PC-3 (cell line): ENCODE results near the gene KRTAP22-2. TPM values are rescaled to one million over a fixed set of nuclear protein-coding genes. Genes with fewer than 3 reads are reported as not detected.

Source experiments
- ATAC-seq: fragments of 200-7000 bp; cut with Tn5 transposase; 2 replicates; pipeline ENCODE4 v1.9.1; 2020; ENCODE audit warnings: mild to moderate bottlenecking, moderate library complexity
- BruUV-seq: library from RNA; stranded (reverse); fragments of 400-500 nt; replicated peaks from 2 replicates; lab custom pipeline; 2021; lab: Mats Ljungman, UMichigan
- CTCF ChIA-PET: fragments of 300-600 bp; sonication (Branson Sonifier 250); formaldehyde crosslinking; loops from one replicate; lab custom pipeline; 2022; ENCODE audit warnings: antibody characterized with exemption; lab: Charles Lee
- POLR2A ChIA-PET: fragments of 300-600 bp; sonication (Branson Sonifier 250); formaldehyde crosslinking; loops from one replicate; lab custom pipeline; 2022; ENCODE audit warnings: antibody characterized with exemption; ENCODE audit not compliant: unreplicated experiment; lab: Charles Lee
- DNase-seq: peaks from one replicate; pipeline ENCODE4 v3.0.0-alpha.2; 2015
- H2AFZ ChIP-seq: fragments of 300-600 bp; sonication (generic); 2 replicates; pipeline ENCODE4 v1.6.0; 2016; ENCODE audit warnings: antibody characterized with exemption, low read length
- H3F3A ChIP-seq: fragments of 300-600 bp; sonication (generic); one replicate; pipeline ENCODE4 v1.6.0; 2017; ENCODE audit warnings: antibody characterized with exemption, low read length, control low read depth, mild to moderate bottlenecking; ENCODE audit not compliant: unreplicated experiment
- H3K27ac ChIP-seq: fragments of 300-600 bp; sonication (generic); 2 replicates; pipeline ENCODE4 v1.5.1; 2016; ENCODE audit warnings: mild to moderate bottlenecking, low read length
- H3K27me3 ChIP-seq: fragments of 300-600 bp; sonication (generic); 2 replicates; pipeline ENCODE4 v1.6.1; 2016; ENCODE audit warnings: low read length, mixed read lengths
- H3K36me3 ChIP-seq: fragments of 300-600 bp; sonication (generic); 2 replicates; pipeline ENCODE4 v1.6.1; 2016; ENCODE audit warnings: low read depth, mixed run types, low read length, mixed read lengths
- H3K4me1 ChIP-seq: fragments of 300-600 bp; sonication (generic); 2 replicates; pipeline ENCODE4 v1.5.1; 2016; ENCODE audit warnings: low read length; ENCODE audit not compliant: insufficient read depth
- H3K4me2 ChIP-seq: fragments of 300-600 bp; sonication (generic); 2 replicates; pipeline ENCODE4 v1.6.0; 2016; ENCODE audit warnings: low read length
- H3K4me3 ChIP-seq: fragments of 300-600 bp; sonication (generic); 2 replicates; pipeline ENCODE4 v1.5.1; 2016; ENCODE audit warnings: mild to moderate bottlenecking, low read length, mixed read lengths
- H3K79me2 ChIP-seq: fragments of 300-600 bp; sonication (generic); 2 replicates; pipeline ENCODE4 v1.6.1; 2017; ENCODE audit warnings: low read length, mixed read lengths
- H3K9ac ChIP-seq: fragments of 300-600 bp; sonication (generic); 2 replicates; pipeline ENCODE4 v1.6.0; 2016; ENCODE audit warnings: mild to moderate bottlenecking, low read length
- H3K9me2 ChIP-seq: fragments of 300-600 bp; sonication (generic); replicated peaks from 2 replicates; pipeline ENCODE4 v1.6.1; 2016; ENCODE audit warnings: mixed run types, low read length, mixed read lengths
- H3K9me3 ChIP-seq: fragments of 300-600 bp; sonication (generic); 2 replicates; pipeline ENCODE4 v1.6.1; 2016; ENCODE audit warnings: low read length, mixed read lengths
- H4K20me1 ChIP-seq: fragments of 300-600 bp; sonication (generic); 2 replicates; pipeline ENCODE4 v1.6.1; 2016; ENCODE audit warnings: low read length, mixed read lengths
- EZH2 ChIP-seq: fragments of 300-600 bp; sonication (generic); IDR thresholded peaks from one replicate; pipeline ENCODE4 v1.6.1; 2017; ENCODE audit warnings: antibody characterized with exemption, mild to moderate bottlenecking, low read length; ENCODE audit not compliant: unreplicated experiment
- EZH2phosphoT487 ChIP-seq: fragments of 300-600 bp; sonication (generic); IDR thresholded peaks from 2 replicates; pipeline ENCODE4 v1.6.1; 2018; ENCODE audit warnings: mild to moderate bottlenecking, antibody characterized with exemption, low read length, borderline replicate concordance
- intact Hi-C: fragments of 100-400 bp; cut with micrococcal nuclease; formaldehyde crosslinking; loops from 2 replicates; pipeline ENCODE4 v1.9.0; 2023
- total RNA-seq: library from RNA; depleted of rRNA; stranded (reverse); fragments of >200 nt; gene quantifications from 2 replicates; pipeline ENCODE4 v1.2.3, GENCODE V29; 2014
- TF ChIP-seq, protein P1 (sequence below): fragments of 300-600 bp; sonication (generic); conservative IDR thresholded peaks from 2 replicates; pipeline ENCODE4 v1.5.1; 2017; ENCODE audit warnings: antibody characterized with exemption, low read depth, mild to moderate bottlenecking, low read length

Gene KRTAP22-2
- total RNA-seq, 1 experiment from 2014 or later = not detected

DNA sequence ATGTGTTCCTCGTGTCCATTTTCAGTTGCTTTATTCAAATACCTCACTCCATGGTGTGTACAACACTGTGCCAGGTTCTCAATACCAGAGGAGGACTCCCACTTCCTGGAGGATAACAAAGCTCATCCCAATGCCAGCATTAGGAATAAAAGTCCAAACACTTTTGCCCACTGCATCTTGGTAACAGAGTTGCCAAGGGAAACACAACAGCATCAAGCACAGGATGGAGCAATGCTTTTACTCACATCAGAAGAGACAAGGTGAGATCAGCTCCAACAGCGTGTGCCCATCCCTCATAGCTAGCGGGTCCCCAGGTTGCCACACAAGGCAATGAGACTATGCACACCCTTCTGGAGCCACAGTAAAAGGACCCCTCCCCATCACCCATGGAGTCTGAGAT, 33.2 kb upstream of the KRTAP22-2 start:
- no peak for ATAC-seq
- no peaks in the 10 kb centered on the region for H3K36me3 ChIP-seq
- no peaks in the 10 kb centered on the region for H3K27me3 ChIP-seq
- H3K27ac ChIP-seq = no peak overlapping the region
- H3K4me3 ChIP-seq = no peak overlapping the region
- no peaks in the 10 kb centered on the region for H4K20me1 ChIP-seq
- H3K4me1 ChIP-seq = peaks cover 47% of the 10 kb centered on the region
- CTCF ChIA-PET = interaction anchor here (1.2 kb wide), 1 partner anchor 126 kb away, joined by 3 read pairs; no protein-coding TSS in a partner anchor
- H3K9me3 ChIP-seq = no peaks in the 10 kb centered on the region
- H2AFZ ChIP-seq = no peak overlapping the region
- TF ChIP-seq, protein P1, sequence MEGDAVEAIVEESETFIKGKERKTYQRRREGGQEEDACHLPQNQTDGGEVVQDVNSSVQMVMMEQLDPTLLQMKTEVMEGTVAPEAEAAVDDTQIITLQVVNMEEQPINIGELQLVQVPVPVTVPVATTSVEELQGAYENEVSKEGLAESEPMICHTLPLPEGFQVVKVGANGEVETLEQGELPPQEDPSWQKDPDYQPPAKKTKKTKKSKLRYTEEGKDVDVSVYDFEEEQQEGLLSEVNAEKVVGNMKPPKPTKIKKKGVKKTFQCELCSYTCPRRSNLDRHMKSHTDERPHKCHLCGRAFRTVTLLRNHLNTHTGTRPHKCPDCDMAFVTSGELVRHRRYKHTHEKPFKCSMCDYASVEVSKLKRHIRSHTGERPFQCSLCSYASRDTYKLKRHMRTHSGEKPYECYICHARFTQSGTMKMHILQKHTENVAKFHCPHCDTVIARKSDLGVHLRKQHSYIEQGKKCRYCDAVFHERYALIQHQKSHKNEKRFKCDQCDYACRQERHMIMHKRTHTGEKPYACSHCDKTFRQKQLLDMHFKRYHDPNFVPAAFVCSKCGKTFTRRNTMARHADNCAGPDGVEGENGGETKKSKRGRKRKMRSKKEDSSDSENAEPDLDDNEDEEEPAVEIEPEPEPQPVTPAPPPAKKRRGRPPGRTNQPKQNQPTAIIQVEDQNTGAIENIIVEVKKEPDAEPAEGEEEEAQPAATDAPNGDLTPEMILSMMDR = no peak
- TF ChIP-seq EZH2 (no peak), EZH2phosphoT487 (no peak)
- POLR2A ChIA-PET = interaction anchor here (0.7 kb wide), 1 partner anchor 1655 kb away, joined by 22 read pairs; no protein-coding TSS in a partner anchor
- no TSS peak for BruUV-seq
- peaks cover 4% of the 10 kb centered on the region for H3F3A ChIP-seq
- intact Hi-C loops = no loop called here
- no peaks in the 10 kb centered on the region for H3K79me2 ChIP-seq
- no peak overlapping the region for H3K4me2 ChIP-seq
- H3K9ac ChIP-seq = no peak overlapping the region
- no peaks in the 10 kb centered on the region for H3K9me2 ChIP-seq
- peak; percentile 12 for DNase-seq

DNA sequence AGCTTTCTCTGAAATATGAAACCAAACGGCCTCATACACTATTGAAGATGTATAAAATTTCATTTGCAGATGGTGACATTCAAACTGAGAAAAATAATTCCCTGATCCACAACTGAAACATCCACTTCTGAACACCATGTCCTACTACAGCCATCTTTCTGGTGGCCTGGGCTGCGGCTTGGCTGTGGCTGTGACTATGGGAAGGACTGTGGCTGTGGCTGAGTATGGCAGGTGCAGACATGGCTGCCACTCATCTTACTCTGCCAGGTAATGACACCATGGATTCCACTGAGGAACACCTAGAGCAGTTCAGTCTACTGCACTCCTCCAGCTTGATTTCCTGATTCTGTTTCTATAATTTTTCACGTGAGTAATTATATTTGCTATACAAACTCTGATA, 30.3 kb upstream of the KRTAP22-2 start, which contains the start of gene KRTAP20-4:
KRTAP20-4 (plus strand) TSS at position 106 of the 400 bp plus-strand sequence.
- Histone ChIP-seq H3K4me2 (peak within 1 kb of the TSS; percentile 77), H3F3A (peaks cover 4% of the 10 kb centered on the region), H3K9me2 (no peaks in the 10 kb centered on the region; the same call in 1 of the 2 replicates), H2AFZ (peak within 1 kb of the TSS; percentile 41), H3K4me1 (peaks cover 44% of the 10 kb centered on the region), H3K27me3 (no peaks in the 10 kb centered on the region), H3K4me3 (peak within 1 kb of the TSS; percentile 30; the same call in 1 of the 2 replicates), H3K79me2 (no peaks in the 10 kb centered on the region), H3K27ac (peak within 1 kb of the TSS; percentile 88), H3K9me3 (no peaks in the 10 kb centered on the region), H3K36me3 (no peaks in the 10 kb centered on the region), H3K9ac (peak within 1 kb of the TSS; percentile 52), H4K20me1 (no peaks in the 10 kb centered on the region)
- ATAC-seq (peak; percentile 16), DNase-seq (no peak)
- ChIA-PET POLR2A (no interaction called here), CTCF (no interaction called here)
- TSS peak; percentile 75 for BruUV-seq
- TF ChIP-seq EZH2 = no peak
- TF ChIP-seq EZH2phosphoT487 = no peak
- TF ChIP-seq, protein P1 = no peak
- intact Hi-C loops = loop anchor here (2.0 kb wide), 1 partner anchor 112 kb away; no protein-coding TSS in a partner anchor

DNA sequence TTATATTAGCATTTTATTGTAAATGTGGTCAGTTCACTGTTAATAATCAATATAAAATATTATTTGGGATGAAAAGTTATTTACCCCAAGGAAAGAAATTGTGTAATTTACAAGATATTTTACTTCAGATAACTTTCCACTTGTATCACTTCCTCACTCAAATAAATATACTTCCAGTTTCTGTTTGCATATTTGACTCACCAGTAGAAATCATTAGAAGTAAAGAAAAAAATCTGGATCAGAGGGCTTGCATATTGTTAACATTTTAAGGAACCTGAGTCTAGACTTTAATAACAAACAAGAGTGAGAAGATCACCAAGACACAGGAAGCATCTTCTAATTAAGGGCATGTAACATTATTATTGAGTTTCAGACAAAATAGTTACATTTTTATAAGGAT, 29.9 kb upstream of the KRTAP22-2 start:
- ATAC-seq = peak; percentile 65
- Histone ChIP-seq H3K9ac (peak overlapping the region; percentile 52), H3K27ac (peak overlapping the region; percentile 88), H3K79me2 (no peaks in the 10 kb centered on the region), H3K9me2 (no peaks in the 10 kb centered on the region; the same call in 1 of the 2 replicates), H3K36me3 (no peaks in the 10 kb centered on the region), H3K27me3 (no peaks in the 10 kb centered on the region), H3K4me2 (peak overlapping the region; percentile 77), H2AFZ (peak overlapping the region; percentile 41), H3K4me1 (peaks cover 44% of the 10 kb centered on the region), H3K4me3 (peak overlapping the region; percentile 30; the same call in 1 of the 2 replicates), H3F3A (peaks cover 4% of the 10 kb centered on the region), H3K9me3 (no peaks in the 10 kb centered on the region), H4K20me1 (no peaks in the 10 kb centered on the region)
- no peak for TF ChIP-seq EZH2phosphoT487
- no peak for TF ChIP-seq EZH2
- TF ChIP-seq, protein P1 = no peak
- DNase-seq = peak; percentile 86
- intact Hi-C loops = loop anchor here (2.0 kb wide), 1 partner anchor 113 kb away; no protein-coding TSS in a partner anchor
- no TSS peak for BruUV-seq
- POLR2A ChIA-PET = no interaction called here
- CTCF ChIA-PET = no interaction called here
